Activated B cell treated with CpG ODN at 0.5 μM for 24 hours (primary cell): ENCODE data around the gene ANKH. TPM values are rescaled to one million over a fixed set of nuclear protein-coding genes. Genes with fewer than 3 reads are reported as not detected.

ENCODE experiments used
- ATAC-seq: fragments of 200-7000 bp; cut with Tn5 transposase; one replicate; pipeline ENCODE4 v1.10.0; 2021; ENCODE audit warnings: low read depth, mild to moderate bottlenecking, moderate library complexity
- CTCF ChIA-PET: fragments of 350-600 bp; sonication (Branson Sonifier 250); formaldehyde crosslinking; loops from one replicate; lab custom pipeline; 2021; ENCODE audit warnings: antibody characterized with exemption; lab: Charles Lee
- POLR2A ChIA-PET: fragments of 350-600 bp; sonication (Branson Sonifier 250); formaldehyde crosslinking; loops from one replicate; lab custom pipeline; 2021; ENCODE audit warnings: antibody characterized with exemption; lab: Charles Lee
- DNase-seq: peaks from one replicate; pipeline ENCODE4 v3.0.0; 2022
- H3K27ac Mint-ChIP-seq: one replicate; pipeline ENCODE4 v1.8.0; 2020; ENCODE audit warnings: mixed read lengths
- H3K27me3 Mint-ChIP-seq: one replicate; pipeline ENCODE4 v1.8.0; 2021; ENCODE audit warnings: mixed read lengths
- H3K36me3 Mint-ChIP-seq: one replicate; pipeline ENCODE4 v1.8.0; 2021; ENCODE audit warnings: low read depth, mixed read lengths
- H3K4me1 Mint-ChIP-seq: one replicate; pipeline ENCODE4 v1.8.0; 2021; ENCODE audit warnings: mixed read lengths
- H3K4me3 Mint-ChIP-seq: one replicate; pipeline ENCODE4 v1.8.0; 2020; ENCODE audit warnings: mild to moderate bottlenecking, mixed read lengths
- H3K9me3 Mint-ChIP-seq: one replicate; pipeline ENCODE4 v1.8.0; 2020; ENCODE audit warnings: mixed read lengths
- CTCF ChIP-seq: fragments of 200-600 bp; IDR thresholded peaks from one replicate; pipeline ENCODE4 v1.8.0; 2022; ENCODE audit warnings: antibody characterized with exemption, mild to moderate bottlenecking
- intact Hi-C: fragments of 100-400 bp; cut with micrococcal nuclease; formaldehyde crosslinking; loops from one replicate; pipeline ENCODE4 v1.15.1; 2024
- total RNA-seq: library from RNA; stranded (reverse); gene quantifications from 2 replicates; pipeline ENCODE4 v1.2.3, GENCODE V29; 2022

ANKH gene
- total RNA-seq, 1 donor from 2014 or later = 43.3 TPM

GRCh38 chr5:14768508-14769365 lies 102.8 kb downstream of the ANKH start:
- Mint-ChIP-seq H3K27ac (no peak overlapping the region), H3K36me3 (peaks cover 25% of the 10 kb centered on the region), H3K27me3 (no peaks in the 10 kb centered on the region), H3K9me3 (no peaks in the 10 kb centered on the region), H3K4me3 (no peak overlapping the region), H3K4me1 (peaks cover 8% of the 10 kb centered on the region)
- no peak for TF ChIP-seq CTCF
- ChIA-PET CTCF (no interaction called here), POLR2A (no interaction called here)
- no peak for DNase-seq
- intact Hi-C loops = no loop called here
- ATAC-seq = no peak

GRCh38 chr5:14767735-14768507 lies 103.7 kb downstream of the ANKH start:
- intact Hi-C loops = no loop called here
- ATAC-seq (no peak), DNase-seq (no peak)
- TF ChIP-seq CTCF = no peak
- Mint-ChIP-seq H3K4me1 (peaks cover 16% of the 10 kb centered on the region), H3K9me3 (no peaks in the 10 kb centered on the region), H3K27ac (no peak overlapping the region), H3K4me3 (no peak overlapping the region), H3K36me3 (peaks cover 25% of the 10 kb centered on the region), H3K27me3 (no peaks in the 10 kb centered on the region)
- ChIA-PET POLR2A (no interaction called here), CTCF (no interaction called here)

- no peak for ATAC-seq
- Mint-ChIP-seq H3K4me3 (no peak overlapping the region), H3K27ac (no peak overlapping the region), H3K9me3 (no peaks in the 10 kb centered on the region), H3K27me3 (no peaks in the 10 kb centered on the region), H3K36me3 (peaks cover 25% of the 10 kb centered on the region), H3K4me1 (peaks cover 24% of the 10 kb centered on the region)
- intact Hi-C loops = no loop called here
- DNase-seq = no peak
- POLR2A ChIA-PET = no interaction called here
- CTCF ChIA-PET = no interaction called here
- TF ChIP-seq CTCF = no peak
Observed at GRCh38 chr5:14767053-14767452, 104.5 kb downstream of the ANKH start.

GRCh38 chr5:14766584-14766983 lies 105.0 kb downstream of the ANKH start:
- ATAC-seq (no peak), DNase-seq (no peak)
- Mint-ChIP-seq H3K9me3 (no peaks in the 10 kb centered on the region), H3K36me3 (peaks cover 25% of the 10 kb centered on the region), H3K4me3 (no peak overlapping the region), H3K27ac (no peak overlapping the region), H3K4me1 (peaks cover 24% of the 10 kb centered on the region), H3K27me3 (no peaks in the 10 kb centered on the region)
- no peak for TF ChIP-seq CTCF
- intact Hi-C loops = no loop called here
- CTCF ChIA-PET = no interaction called here
- POLR2A ChIA-PET = no interaction called here

GRCh38 chr5:14765587-14765986 lies 106.0 kb downstream of the ANKH start:
- peaks cover 16% of the 10 kb centered on the region for H3K4me1 Mint-ChIP-seq
- ATAC-seq = no peak
- ChIA-PET CTCF (no interaction called here), POLR2A (interaction anchor here (0.6 kb wide), 1 partner anchor 50 kb away, joined by 3 read pairs; no protein-coding TSS in a partner anchor)
- H3K9me3 Mint-ChIP-seq = no peaks in the 10 kb centered on the region
- no peak overlapping the region for H3K27ac Mint-ChIP-seq
- no peak overlapping the region for H3K4me3 Mint-ChIP-seq
- no peak for DNase-seq
- peaks cover 25% of the 10 kb centered on the region for H3K36me3 Mint-ChIP-seq
- no peaks in the 10 kb centered on the region for H3K27me3 Mint-ChIP-seq
- intact Hi-C loops = no loop called here
- TF ChIP-seq CTCF = no peak
